ENCODE measurements around the gene VAV2.

The VAV2 gene

DNA sequence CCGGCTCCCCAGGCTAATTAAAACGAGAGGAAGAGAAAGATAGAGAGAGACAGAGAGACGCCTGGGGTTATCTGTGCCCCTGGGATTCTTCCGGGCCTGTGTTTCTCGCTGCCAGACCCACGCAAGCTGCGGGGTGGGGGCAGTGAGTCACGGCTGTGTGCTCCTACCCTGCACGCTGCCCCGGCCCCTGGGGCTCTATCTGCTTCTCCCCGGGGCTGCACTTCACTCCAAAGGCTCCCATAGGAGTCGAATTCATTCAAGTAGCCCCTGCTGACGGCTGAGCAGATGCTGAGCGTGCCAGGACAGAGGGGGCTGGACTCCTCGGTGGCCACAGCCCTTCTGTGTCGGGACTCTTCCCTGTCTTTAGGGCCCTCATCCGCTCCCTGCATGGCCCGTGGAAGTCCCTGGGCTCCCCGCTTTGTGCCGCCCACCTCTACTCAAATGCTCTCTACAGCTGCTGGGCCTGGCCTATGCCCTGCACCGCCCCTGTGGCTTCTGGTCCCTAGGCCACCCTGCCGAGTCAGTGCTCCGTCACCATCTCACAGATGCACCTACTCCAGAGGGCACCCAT, 276.7 kb downstream of the VAV2 start:
- no peak for DNase-seq

DNA sequence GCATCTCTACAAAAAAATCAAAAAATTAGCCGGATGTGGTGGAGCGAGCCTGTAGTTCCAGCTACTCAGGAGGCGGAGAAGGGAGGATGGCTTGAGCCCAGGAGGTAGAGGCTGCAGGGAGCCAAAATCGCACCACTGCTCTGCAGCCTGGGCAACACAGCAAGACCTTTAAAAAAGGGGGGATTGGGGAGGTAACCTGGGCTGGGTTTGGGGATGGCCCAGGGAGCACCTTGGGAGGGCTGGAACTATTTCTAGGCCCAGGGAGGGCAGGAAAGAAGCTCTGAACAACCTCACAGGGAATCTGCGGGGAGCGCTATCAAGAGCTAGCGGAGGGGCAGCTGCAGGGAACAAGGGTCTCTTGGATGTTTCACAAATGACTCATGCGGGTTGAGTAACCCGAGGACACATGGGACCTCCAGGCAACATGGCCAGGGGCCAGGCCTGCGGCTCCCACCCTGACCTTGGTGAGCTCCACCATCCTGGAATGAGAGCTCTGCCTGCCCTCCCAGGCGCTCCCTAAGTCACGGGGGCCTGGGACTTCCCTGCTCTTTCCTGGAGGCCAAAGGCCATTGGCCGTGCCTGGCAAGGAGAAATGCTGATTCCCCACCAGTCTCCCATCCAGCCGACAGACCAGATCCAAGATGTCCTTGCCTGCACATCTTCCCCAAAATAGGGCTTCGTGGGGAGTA, 277.4 kb downstream of the VAV2 start:
- DNase-seq: no peak

DNA sequence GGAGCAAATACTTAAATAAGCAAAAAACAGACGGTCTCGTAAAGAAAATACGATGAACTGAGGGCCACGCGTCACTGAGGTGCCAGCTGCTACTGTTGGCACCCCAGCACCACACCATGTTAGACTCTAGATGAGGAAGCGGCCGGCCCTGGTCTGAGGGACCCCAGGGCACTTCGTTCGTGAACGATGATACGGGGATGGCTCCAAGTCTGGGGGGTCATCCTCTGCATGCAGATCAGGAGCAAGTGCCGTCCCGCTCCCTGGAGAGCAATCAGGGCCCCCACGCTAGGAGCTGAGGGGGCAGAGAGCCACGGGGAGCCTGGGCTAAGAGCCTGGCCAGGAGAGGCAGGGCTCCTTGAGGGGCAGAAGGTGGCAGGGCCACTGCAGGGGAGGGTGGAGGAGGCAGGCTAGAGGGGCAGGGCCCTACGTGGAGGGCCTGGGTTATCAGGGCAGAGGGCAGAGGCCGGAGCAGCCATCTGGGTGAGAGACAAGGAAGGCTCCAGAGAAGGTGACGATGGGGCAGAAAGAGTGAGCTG, 278.1 kb downstream of the VAV2 start:
- no peak for DNase-seq

DNA sequence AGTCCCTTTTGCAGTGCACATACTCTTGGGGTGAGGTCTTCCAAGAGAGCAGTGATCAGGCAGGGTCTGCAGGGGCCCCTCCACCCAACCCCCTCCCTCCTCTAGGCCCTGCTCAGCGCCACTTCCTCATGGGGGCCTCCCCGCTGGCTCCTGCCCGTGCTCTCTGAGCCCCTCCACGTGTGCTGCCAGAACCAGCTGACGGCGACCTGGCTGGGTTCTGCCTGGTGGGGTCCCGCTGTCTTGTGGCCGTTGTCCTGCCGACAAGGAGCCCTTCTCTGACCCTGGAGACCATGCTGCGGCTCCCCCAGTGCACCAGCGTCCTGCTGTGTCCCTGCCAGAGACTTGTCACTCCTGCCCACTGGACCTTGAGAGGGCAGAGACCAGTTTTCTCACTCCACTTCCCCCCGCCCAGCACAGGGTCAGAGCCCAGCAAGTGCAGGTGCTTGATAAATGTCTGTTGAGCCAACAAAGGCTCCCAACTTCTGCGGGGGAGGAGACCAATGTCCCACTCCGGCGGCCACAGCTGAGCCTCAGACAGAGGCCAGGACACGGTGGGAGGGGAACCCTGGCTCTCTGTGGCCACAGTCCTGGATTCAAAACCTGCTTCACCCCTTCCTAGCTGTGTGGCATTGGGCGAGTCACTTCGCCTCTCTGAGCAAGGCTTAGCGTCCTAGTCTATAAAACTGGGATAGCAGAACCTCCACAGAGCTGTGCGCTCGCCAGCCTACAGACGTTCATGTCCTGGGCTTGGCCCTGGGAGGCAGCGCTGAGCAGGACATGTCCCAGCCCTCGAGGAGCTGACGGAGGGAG, 278.8 kb downstream of the VAV2 start:
- no peak for DNase-seq

DNA sequence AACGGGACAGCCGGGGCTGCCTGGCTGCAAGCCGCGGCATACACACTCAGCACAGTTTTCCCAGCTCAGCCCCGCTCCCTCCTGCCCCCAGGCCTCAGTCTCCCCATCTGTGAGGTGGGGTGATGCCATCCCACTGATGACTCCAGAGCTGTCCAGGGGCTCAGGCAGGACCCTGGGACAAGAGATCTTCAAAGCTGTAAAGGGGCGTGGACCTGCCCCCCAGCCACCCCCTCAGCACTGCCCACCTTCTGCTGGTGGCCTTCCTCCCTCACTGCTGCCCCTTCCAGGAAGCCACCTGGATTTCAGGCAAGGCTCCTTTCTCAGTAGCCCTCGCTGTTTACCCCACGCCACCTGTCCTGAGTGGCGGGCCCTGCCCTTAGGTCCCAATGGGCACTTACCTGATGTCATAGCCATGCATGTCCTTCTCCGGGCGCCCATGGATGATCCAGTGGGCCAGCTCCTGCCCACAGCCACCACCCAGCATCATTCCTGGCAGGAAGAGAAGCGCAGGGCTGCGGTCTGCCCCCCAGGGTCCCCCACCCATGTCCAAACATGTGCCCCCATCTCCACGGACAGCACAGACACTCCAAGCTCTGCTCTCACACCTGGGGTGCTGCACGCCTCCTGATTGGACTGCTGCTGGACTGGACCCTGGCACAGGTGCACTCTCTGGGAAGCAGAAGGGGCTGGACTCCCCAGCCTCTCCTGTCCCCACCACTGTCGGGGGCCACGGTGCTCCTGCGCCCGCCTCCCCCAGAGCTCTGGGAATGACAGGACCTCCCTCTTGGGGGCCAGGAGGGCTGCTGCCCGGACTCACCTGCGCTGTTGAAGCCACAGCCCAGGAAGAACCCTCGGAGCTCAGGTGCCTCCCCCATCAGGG, 279.7 kb downstream of the VAV2 start:
- no peak for DNase-seq

Measured in CD4-positive, alpha-beta T cell treated with Interleukin-1 beta for 1 hour (primary cell).